GM23338 (cell line): ENCODE measurements around the gene GLIS2. TPM values are rescaled to one million over a fixed set of nuclear protein-coding genes. Genes with fewer than 3 reads are reported as not detected.

Source experiments
- ATAC-seq: fragments of 200-7000 bp; cut with Tn5 transposase; 3 replicates; pipeline ENCODE4 v1.9.1; 2020
- DNase-seq: peaks from one replicate; pipeline ENCODE4 v3.0.0-alpha.2; 2015; ENCODE audit warnings: low spot score
- H2AFZ ChIP-seq: fragments of 200-600 bp; sonication (generic); 2 replicates; pipeline ENCODE4 v1.8.0; 2016; ENCODE audit warnings: antibody characterized with exemption, mild to moderate bottlenecking, moderate library complexity
- H3F3A ChIP-seq: fragments of 200-600 bp; sonication (generic); replicated peaks from 2 replicates; pipeline ENCODE4 v1.8.0; 2017; ENCODE audit warnings: antibody characterized with exemption, mixed run types, low read depth
- H3K27ac ChIP-seq: fragments of 200-600 bp; sonication (generic); 2 replicates; pipeline ENCODE4 v1.6.1; 2016; ENCODE audit warnings: low read depth
- H3K27me3 ChIP-seq: fragments of 200-600 bp; sonication (generic); 2 replicates; pipeline ENCODE4 v1.8.0; 2016; ENCODE audit warnings: mild to moderate bottlenecking, mixed run types, moderate library complexity; ENCODE audit not compliant: insufficient read depth
- H3K36me3 ChIP-seq: fragments of 200-600 bp; sonication (generic); 2 replicates; pipeline ENCODE4 v1.8.0; 2016; ENCODE audit warnings: mild to moderate bottlenecking; ENCODE audit not compliant: insufficient read depth
- H3K4me1 ChIP-seq: fragments of 200-600 bp; sonication (generic); 2 replicates; pipeline ENCODE4 v1.8.0; 2016; ENCODE audit warnings: mild to moderate bottlenecking, moderate library complexity; ENCODE audit not compliant: insufficient read depth
- H3K4me2 ChIP-seq: fragments of 200-600 bp; sonication (generic); 2 replicates; pipeline ENCODE4 v1.7.1; 2017; ENCODE audit warnings: mixed run types
- H3K4me3 ChIP-seq: fragments of 200-600 bp; sonication (generic); 2 replicates; pipeline ENCODE4 v1.6.1; 2016; ENCODE audit warnings: mixed run types
- H3K79me2 ChIP-seq: fragments of 200-600 bp; sonication (generic); replicated peaks from 2 replicates; pipeline ENCODE4 v1.8.0; 2017; ENCODE audit warnings: mild to moderate bottlenecking; ENCODE audit not compliant: insufficient read depth
- H3K9me2 ChIP-seq: fragments of 200-600 bp; sonication (generic); 2 replicates; pipeline ENCODE4 v1.8.0; 2017; ENCODE audit not compliant: insufficient read depth
- H4K20me1 ChIP-seq: fragments of 200-600 bp; sonication (generic); replicated peaks from 2 replicates; pipeline ENCODE4 v1.8.0; 2017; ENCODE audit warnings: mild to moderate bottlenecking; ENCODE audit not compliant: insufficient read depth
- H3K27ac Mint-ChIP-seq: 2 replicates; pipeline ENCODE4 v1.8.0; 2020; ENCODE audit warnings: inconsistent platforms, mild to moderate bottlenecking, moderate library complexity, mixed read lengths
- H3K27me3 Mint-ChIP-seq: 3 replicates; pipeline ENCODE4 v1.8.0; 2022; ENCODE audit warnings: low read depth, mild to moderate bottlenecking, moderate library complexity, mixed read lengths, inconsistent platforms; ENCODE audit not compliant: insufficient read depth, poor library complexity
- H3K36me3 Mint-ChIP-seq: 3 replicates; pipeline ENCODE4 v1.8.0; 2021; ENCODE audit warnings: low read depth, mild to moderate bottlenecking, inconsistent platforms, moderate library complexity, mixed read lengths
- H3K4me1 Mint-ChIP-seq: 3 replicates; pipeline ENCODE4 v1.8.0; 2020; ENCODE audit warnings: mild to moderate bottlenecking, inconsistent platforms, mixed read lengths
- H3K4me3 Mint-ChIP-seq: 3 replicates; pipeline ENCODE4 v1.8.0; 2021; ENCODE audit warnings: moderate library complexity, mild to moderate bottlenecking, inconsistent platforms, mixed read lengths
- H3K9me3 Mint-ChIP-seq: 3 replicates; pipeline ENCODE4 v1.8.0; 2020; ENCODE audit warnings: moderate library complexity, mild to moderate bottlenecking, inconsistent platforms, mixed read lengths
- CREB1 ChIP-seq: fragments of 250-450 bp; sonication (Bioruptor Pico); IDR thresholded peaks from 2 replicates; pipeline ENCODE4 v1.5.0; 2020; ENCODE audit warnings: low read depth, mild to moderate bottlenecking, moderate library complexity
- EZH2 ChIP-seq: fragments of 200-600 bp; sonication (generic); IDR thresholded peaks from one replicate; pipeline ENCODE4 v1.8.0; 2017; ENCODE audit warnings: antibody characterized with exemption, mild to moderate bottlenecking, low read depth; ENCODE audit not compliant: unreplicated experiment
- EZH2phosphoT487 ChIP-seq: fragments of 200-600 bp; sonication (generic); IDR thresholded peaks from one replicate; pipeline ENCODE4 v1.8.1; 2018; ENCODE audit warnings: antibody characterized with exemption; ENCODE audit not compliant: unreplicated experiment
- JUNB ChIP-seq: IDR thresholded peaks from one replicate; pipeline ENCODE4 v1.6.1; 2016; ENCODE audit warnings: antibody characterized with exemption; ENCODE audit not compliant: unreplicated experiment
- NANOG ChIP-seq: IDR thresholded peaks from 2 replicates; pipeline ENCODE4 v1.6.1; 2016; ENCODE audit warnings: antibody characterized with exemption, borderline replicate concordance
- POLR2AphosphoS5 ChIP-seq: IDR thresholded peaks from 2 replicates; pipeline ENCODE4 v1.6.1; 2016; ENCODE audit warnings: antibody characterized with exemption, low read depth
- STAT1 ChIP-seq: IDR thresholded peaks from one replicate; pipeline ENCODE4 v1.6.1; 2016; ENCODE audit warnings: antibody characterized with exemption; ENCODE audit not compliant: unreplicated experiment
- ZNF114 ChIP-seq: fragments of 250-450 bp; sonication (Bioruptor Pico); IDR thresholded peaks from 2 replicates; pipeline ENCODE4 v1.5.0; 2020; ENCODE audit warnings: mild to moderate bottlenecking, moderate library complexity
- ZNF331 ChIP-seq: fragments of 250-450 bp; sonication (Bioruptor Pico); IDR thresholded peaks from 2 replicates; pipeline ENCODE4 v1.5.0; 2020; ENCODE audit warnings: low read depth, mild to moderate bottlenecking, moderate library complexity
- ZNF462 ChIP-seq: fragments of 250-450 bp; sonication (Bioruptor Pico); IDR thresholded peaks from 2 replicates; pipeline ENCODE4 v1.5.0; 2020; ENCODE audit warnings: mild to moderate bottlenecking, moderate library complexity
- polyA plus RNA-seq: library from polyadenylated mRNA; unstranded; fragments of >200 nt; fragmentation: Nextera tagmentation; extraction: Ambion mirVana; gene quantifications from 2 replicates; pipeline ENCODE4 v1.2.1, GENCODE V29; 2016
- total RNA-seq: library from RNA; depleted of rRNA; stranded (reverse); fragments of >200 nt; shearing (Covaris generic); gene quantifications from 2 replicates; pipeline ENCODE4 v1.2.3, GENCODE V29; 2014
- TF ChIP-seq, protein P1 (sequence below): IDR thresholded peaks from 2 replicates; pipeline ENCODE4 v1.6.1; 2016; ENCODE audit warnings: antibody characterized with exemption
- TF ChIP-seq, protein P2 (sequence below): IDR thresholded peaks from one replicate; pipeline ENCODE4 v1.6.1; 2018; ENCODE audit warnings: antibody characterized with exemption; ENCODE audit not compliant: unreplicated experiment
- TF ChIP-seq, protein P3 (sequence below), 2 experiments: fragments of 200-600 bp in 1 of 2; sonication (generic) in 1 of 2; conservative IDR thresholded peaks; 2 replicates each; pipeline versions ENCODE4 v1.5.1 to v1.6.1; 2016 to 2017; ENCODE audit warnings: antibody characterized with exemption in 2 of 2, low read depth in 2 of 2, mild to moderate bottlenecking in 2 of 2, moderate library complexity in 1 of 2

The GLIS2 gene
- total and polyA plus RNA-seq, 2 experiments from 2014 or later: 8.2 to 10.2 TPM

DNA sequence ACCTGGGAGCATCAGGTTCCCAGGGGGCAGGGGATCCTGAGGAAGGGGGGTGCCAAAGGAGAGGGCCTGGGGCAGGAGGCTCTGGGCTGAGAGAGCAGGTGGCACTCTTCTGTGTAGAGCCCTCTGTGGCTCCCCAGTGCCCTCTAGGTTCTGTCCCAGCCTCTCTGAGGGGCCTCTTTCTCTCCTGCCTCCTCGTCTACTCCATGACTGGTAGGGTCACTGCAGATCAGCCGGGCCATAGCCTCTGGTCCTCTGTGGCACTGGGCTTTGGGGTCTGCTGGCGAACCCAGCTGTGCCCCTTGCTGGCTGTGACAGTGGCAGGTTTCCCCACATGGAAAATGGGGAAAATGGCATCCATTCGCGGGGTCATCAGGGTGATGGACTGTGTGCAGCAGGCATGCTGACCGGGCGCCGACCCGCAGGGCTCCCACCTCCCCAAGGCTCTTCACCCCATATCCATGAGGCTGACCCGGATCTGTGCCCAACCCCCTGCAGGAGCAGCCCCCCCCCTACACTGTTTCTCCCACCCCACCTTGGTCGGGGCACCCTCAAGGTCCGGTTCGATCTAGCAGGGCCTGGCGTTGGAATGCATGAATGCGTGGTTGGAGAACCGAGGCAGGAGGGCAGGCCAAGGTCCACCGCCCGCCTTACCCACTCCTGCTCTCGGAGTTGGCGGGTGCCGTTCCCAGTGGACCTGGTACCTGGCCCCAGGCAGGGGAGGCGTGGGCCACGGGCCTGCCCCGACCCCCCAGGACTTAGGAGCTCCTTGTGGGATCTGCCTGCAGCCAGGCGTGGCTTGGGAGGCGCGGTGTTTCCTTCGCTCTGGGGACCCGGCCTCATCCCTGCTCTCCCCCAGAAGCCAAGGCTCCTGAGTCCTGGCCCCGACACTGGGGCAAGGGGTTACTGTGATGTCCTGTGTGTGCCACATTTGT, 6.5 kb downstream of the GLIS2 start:
- H3K27ac ChIP-seq: no peak overlapping the region
- no peak overlapping the region for H2AFZ ChIP-seq
- H3K4me1 ChIP-seq: peaks cover 42% of the 10 kb centered on the region
- Mint-ChIP-seq H3K27ac (no peak overlapping the region), H3K27me3 (peaks cover 8% of the 10 kb centered on the region), H3K4me1 (peaks cover 23% of the 10 kb centered on the region), H3K36me3 (no peaks in the 10 kb centered on the region), H3K4me3 (no peak overlapping the region), H3K9me3 (no peaks in the 10 kb centered on the region)
- no peak for DNase-seq
- H3K4me3 ChIP-seq: no peak overlapping the region
- H4K20me1 ChIP-seq: peaks cover 11% of the 10 kb centered on the region; the same call in 1 of the 2 replicates
- ATAC-seq: no peak
- no peaks in the 10 kb centered on the region for H3K27me3 ChIP-seq
- peaks cover 82% of the 10 kb centered on the region for H3K79me2 ChIP-seq
- no peaks in the 10 kb centered on the region for H3K36me3 ChIP-seq
- no peak overlapping the region for H3K4me2 ChIP-seq
- TF ChIP-seq NANOG (no peak), ZNF331 (no peak), POLR2AphosphoS5 (no peak), EZH2 (no peak), JUNB (no peak), ZNF462 (CRISPR knock-in tag) (no peak), ZNF114 (CRISPR knock-in tag) (no peak), EZH2phosphoT487 (no peak), CREB1 (no peak), STAT1 (no peak)
- TF ChIP-seq, protein P1, sequence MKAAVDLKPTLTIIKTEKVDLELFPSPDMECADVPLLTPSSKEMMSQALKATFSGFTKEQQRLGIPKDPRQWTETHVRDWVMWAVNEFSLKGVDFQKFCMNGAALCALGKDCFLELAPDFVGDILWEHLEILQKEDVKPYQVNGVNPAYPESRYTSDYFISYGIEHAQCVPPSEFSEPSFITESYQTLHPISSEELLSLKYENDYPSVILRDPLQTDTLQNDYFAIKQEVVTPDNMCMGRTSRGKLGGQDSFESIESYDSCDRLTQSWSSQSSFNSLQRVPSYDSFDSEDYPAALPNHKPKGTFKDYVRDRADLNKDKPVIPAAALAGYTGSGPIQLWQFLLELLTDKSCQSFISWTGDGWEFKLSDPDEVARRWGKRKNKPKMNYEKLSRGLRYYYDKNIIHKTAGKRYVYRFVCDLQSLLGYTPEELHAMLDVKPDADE: no peak
- TF ChIP-seq, protein P2, sequence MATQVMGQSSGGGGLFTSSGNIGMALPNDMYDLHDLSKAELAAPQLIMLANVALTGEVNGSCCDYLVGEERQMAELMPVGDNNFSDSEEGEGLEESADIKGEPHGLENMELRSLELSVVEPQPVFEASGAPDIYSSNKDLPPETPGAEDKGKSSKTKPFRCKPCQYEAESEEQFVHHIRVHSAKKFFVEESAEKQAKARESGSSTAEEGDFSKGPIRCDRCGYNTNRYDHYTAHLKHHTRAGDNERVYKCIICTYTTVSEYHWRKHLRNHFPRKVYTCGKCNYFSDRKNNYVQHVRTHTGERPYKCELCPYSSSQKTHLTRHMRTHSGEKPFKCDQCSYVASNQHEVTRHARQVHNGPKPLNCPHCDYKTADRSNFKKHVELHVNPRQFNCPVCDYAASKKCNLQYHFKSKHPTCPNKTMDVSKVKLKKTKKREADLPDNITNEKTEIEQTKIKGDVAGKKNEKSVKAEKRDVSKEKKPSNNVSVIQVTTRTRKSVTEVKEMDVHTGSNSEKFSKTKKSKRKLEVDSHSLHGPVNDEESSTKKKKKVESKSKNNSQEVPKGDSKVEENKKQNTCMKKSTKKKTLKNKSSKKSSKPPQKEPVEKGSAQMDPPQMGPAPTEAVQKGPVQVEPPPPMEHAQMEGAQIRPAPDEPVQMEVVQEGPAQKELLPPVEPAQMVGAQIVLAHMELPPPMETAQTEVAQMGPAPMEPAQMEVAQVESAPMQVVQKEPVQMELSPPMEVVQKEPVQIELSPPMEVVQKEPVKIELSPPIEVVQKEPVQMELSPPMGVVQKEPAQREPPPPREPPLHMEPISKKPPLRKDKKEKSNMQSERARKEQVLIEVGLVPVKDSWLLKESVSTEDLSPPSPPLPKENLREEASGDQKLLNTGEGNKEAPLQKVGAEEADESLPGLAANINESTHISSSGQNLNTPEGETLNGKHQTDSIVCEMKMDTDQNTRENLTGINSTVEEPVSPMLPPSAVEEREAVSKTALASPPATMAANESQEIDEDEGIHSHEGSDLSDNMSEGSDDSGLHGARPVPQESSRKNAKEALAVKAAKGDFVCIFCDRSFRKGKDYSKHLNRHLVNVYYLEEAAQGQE: no peak
- TF ChIP-seq, protein P3, sequence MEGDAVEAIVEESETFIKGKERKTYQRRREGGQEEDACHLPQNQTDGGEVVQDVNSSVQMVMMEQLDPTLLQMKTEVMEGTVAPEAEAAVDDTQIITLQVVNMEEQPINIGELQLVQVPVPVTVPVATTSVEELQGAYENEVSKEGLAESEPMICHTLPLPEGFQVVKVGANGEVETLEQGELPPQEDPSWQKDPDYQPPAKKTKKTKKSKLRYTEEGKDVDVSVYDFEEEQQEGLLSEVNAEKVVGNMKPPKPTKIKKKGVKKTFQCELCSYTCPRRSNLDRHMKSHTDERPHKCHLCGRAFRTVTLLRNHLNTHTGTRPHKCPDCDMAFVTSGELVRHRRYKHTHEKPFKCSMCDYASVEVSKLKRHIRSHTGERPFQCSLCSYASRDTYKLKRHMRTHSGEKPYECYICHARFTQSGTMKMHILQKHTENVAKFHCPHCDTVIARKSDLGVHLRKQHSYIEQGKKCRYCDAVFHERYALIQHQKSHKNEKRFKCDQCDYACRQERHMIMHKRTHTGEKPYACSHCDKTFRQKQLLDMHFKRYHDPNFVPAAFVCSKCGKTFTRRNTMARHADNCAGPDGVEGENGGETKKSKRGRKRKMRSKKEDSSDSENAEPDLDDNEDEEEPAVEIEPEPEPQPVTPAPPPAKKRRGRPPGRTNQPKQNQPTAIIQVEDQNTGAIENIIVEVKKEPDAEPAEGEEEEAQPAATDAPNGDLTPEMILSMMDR (conservative IDR thresholded peaks at IDR 0.05; ENCODE audit: low read depth in 2 of 2): no peak
- no peaks in the 10 kb centered on the region for H3K9me2 ChIP-seq
- peaks cover 7% of the 10 kb centered on the region for H3F3A ChIP-seq
